MCF 10A (cell line): ENCODE data around the gene MITF. TPM values are rescaled to one million over a fixed set of nuclear protein-coding genes. Genes with fewer than 3 reads are reported as not detected.

Experiments
- BruUV-seq: library from RNA; stranded (reverse); fragments of 400-500 nt; replicated peaks from 2 replicates; lab custom pipeline; 2021; lab: Mats Ljungman, UMichigan
- CTCF ChIA-PET: fragments of 300-600 bp; sonication (Branson Sonifier 250); formaldehyde crosslinking; extraction: SDS; loops from one replicate; lab custom pipeline; 2021; ENCODE audit warnings: antibody characterized with exemption, inconsistent platforms; lab: Yijun Ruan, JAX
- POLR2A ChIA-PET: fragments of 300-600, 350-650 bp; sonication (Branson Sonifier 250); formaldehyde crosslinking; extraction: SDS; loops from one replicate; lab custom pipeline; 2020; ENCODE audit warnings: antibody characterized with exemption, inconsistent platforms; lab: Yijun Ruan, JAX
- DNase-seq: peaks from one replicate; pipeline ENCODE4 v3.0.0-alpha.2; 2018; ENCODE audit not compliant: unreplicated experiment
- H3K27ac Mint-ChIP-seq: one replicate; pipeline ENCODE4 v1.8.0; 2022; ENCODE audit warnings: mild to moderate bottlenecking, low read depth, mixed read lengths; ENCODE audit not compliant: unreplicated experiment
- H3K27me3 Mint-ChIP-seq: one replicate; pipeline ENCODE4 v1.8.0; 2022; ENCODE audit warnings: mixed read lengths; ENCODE audit not compliant: insufficient read depth, unreplicated experiment
- H3K36me3 Mint-ChIP-seq: one replicate; pipeline ENCODE4 v1.8.0; 2022; ENCODE audit warnings: mild to moderate bottlenecking, moderate library complexity, mixed read lengths; ENCODE audit not compliant: insufficient read depth, unreplicated experiment
- H3K4me1 Mint-ChIP-seq: one replicate; pipeline ENCODE4 v1.8.0; 2022; ENCODE audit warnings: mixed read lengths; ENCODE audit not compliant: insufficient read depth, unreplicated experiment
- H3K4me3 Mint-ChIP-seq: one replicate; pipeline ENCODE4 v1.8.0; 2022; ENCODE audit warnings: mild to moderate bottlenecking, moderate library complexity, mixed read lengths; ENCODE audit not compliant: unreplicated experiment
- H3K9me3 Mint-ChIP-seq: one replicate; pipeline ENCODE4 v1.8.0; 2022; ENCODE audit warnings: mixed read lengths; ENCODE audit not compliant: unreplicated experiment
- CTCF ChIP-seq: fragments of 200-600 bp; IDR thresholded peaks from one replicate; pipeline ENCODE4 v1.8.0; 2022; ENCODE audit warnings: antibody characterized with exemption, mild to moderate bottlenecking; ENCODE audit not compliant: unreplicated experiment
- intact Hi-C: fragments of 100-400 bp; cut with micrococcal nuclease; formaldehyde crosslinking; loops from 2 replicates; pipeline ENCODE4 v1.14.1; 2022
- total RNA-seq: library from RNA; stranded (reverse); gene quantifications from 2 replicates; pipeline ENCODE4 v1.2.3, GENCODE V29; 2022

MITF gene
- total RNA-seq, 1 experiment from 2014 or later: 16.1 TPM

DNA sequence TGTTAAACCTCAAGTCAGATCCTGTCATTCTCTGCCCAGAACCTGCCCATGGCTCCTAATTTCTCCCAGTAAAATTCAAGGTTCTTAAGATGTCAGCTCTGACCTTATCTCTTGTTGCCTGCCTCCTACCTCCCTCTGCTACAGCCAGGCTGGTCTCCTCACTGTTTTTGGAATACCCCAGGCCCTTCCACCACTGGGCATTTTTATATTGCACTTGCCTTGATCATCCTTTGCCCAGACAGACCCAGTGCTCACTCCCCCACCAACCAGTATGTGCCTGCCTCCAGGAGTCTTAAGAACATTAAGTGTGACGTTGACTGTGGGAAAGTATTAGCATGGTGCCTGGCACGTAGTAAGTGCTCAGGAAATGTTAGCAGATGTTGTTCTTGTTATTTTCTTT is 3.1 kb downstream of the MITF start:
- CTCF ChIA-PET: no interaction called here
- BruUV-seq: no TSS peak
- Mint-ChIP-seq H3K27me3 (no peaks in the 10 kb centered on the region), H3K27ac (no peak overlapping the region), H3K4me3 (no peak overlapping the region), H3K9me3 (no peaks in the 10 kb centered on the region), H3K4me1 (peaks cover 13% of the 10 kb centered on the region), H3K36me3 (no peaks in the 10 kb centered on the region)
- POLR2A ChIA-PET: no interaction called here
- intact Hi-C loops: no loop called here
- no peak for DNase-seq
- TF ChIP-seq CTCF: no peak

GRCh38 chr3:69743975-69744906 is 5.0 kb downstream of the MITF start:
- ChIA-PET CTCF (no interaction called here), POLR2A (no interaction called here)
- intact Hi-C loops: no loop called here
- BruUV-seq: no TSS peak
- no peaks in the 10 kb centered on the region for H3K36me3 Mint-ChIP-seq
- no peaks in the 10 kb centered on the region for H3K27me3 Mint-ChIP-seq
- DNase-seq: no peak
- H3K4me1 Mint-ChIP-seq: peaks cover 6% of the 10 kb centered on the region
- TF ChIP-seq CTCF: no peak
- H3K9me3 Mint-ChIP-seq: no peaks in the 10 kb centered on the region
- no peak overlapping the region for H3K27ac Mint-ChIP-seq
- H3K4me3 Mint-ChIP-seq: no peak overlapping the region

- CTCF ChIA-PET: interaction anchor here (0.8 kb wide), 1 partner anchor 53 kb away, joined by 3 read pairs; no protein-coding TSS in a partner anchor
- H3K4me1 Mint-ChIP-seq: peaks cover 4% of the 10 kb centered on the region
- no TSS peak for BruUV-seq
Measured at GRCh38 chr3:69745505-69745904, 6.2 kb downstream of the MITF start.

More at GRCh38 chr3:69745505-69745904, 6.2 kb downstream of the MITF start:
- POLR2A ChIA-PET: no interaction called here
- intact Hi-C loops: no loop called here
- TF ChIP-seq CTCF: no peak
- H3K27me3 Mint-ChIP-seq: no peaks in the 10 kb centered on the region
- no peaks in the 10 kb centered on the region for H3K9me3 Mint-ChIP-seq
- H3K36me3 Mint-ChIP-seq: no peaks in the 10 kb centered on the region
- H3K27ac Mint-ChIP-seq: no peak overlapping the region
- no peak for DNase-seq
- H3K4me3 Mint-ChIP-seq: no peak overlapping the region
